ENCODE results near the gene OLFM1. TPM values are rescaled to one million over a fixed set of nuclear protein-coding genes. Genes with fewer than 3 reads are reported as not detected.

The OLFM1 gene
- total and polyA plus RNA-seq, 2 donors = 21.8 to 45.7 TPM

- Histone ChIP-seq H3K36me3 (ENCODE audit: insufficient read depth) (no peaks in the 10 kb centered on the region), H3K4me1 (ENCODE audit: insufficient read depth) (no peaks in the 10 kb centered on the region), H3K27ac (ENCODE audit: low read depth) (no peak overlapping the region), H3K4me3 (ENCODE audit: low read depth, low read length) (no peak overlapping the region)
- WGBS = 61% methylated on average over 9 of the region's 9 CpGs
- DNase-seq (ENCODE audit: extremely low spot score) = no peak
Observed at GRCh38 chr9:135095470-135096407, 8.3 kb downstream of the OLFM1 start.

- Histone ChIP-seq H3K4me1 (ENCODE audit: insufficient read depth) (no peaks in the 10 kb centered on the region), H3K27ac (ENCODE audit: low read depth) (no peak overlapping the region), H3K4me3 (ENCODE audit: low read depth, low read length) (no peak overlapping the region), H3K36me3 (ENCODE audit: insufficient read depth) (no peaks in the 10 kb centered on the region)
- DNase-seq (ENCODE audit: extremely low spot score) = no peak
- WGBS = 88% methylated on average over 9 of the region's 9 CpGs
Observed at GRCh38 chr9:135096408-135096895, 9.0 kb downstream of the OLFM1 start.

GRCh38 chr9:135098400-135099105 lies 11.1 kb downstream of the OLFM1 start:
- no peaks in the 10 kb centered on the region for H3K4me1 ChIP-seq (ENCODE audit: insufficient read depth)
- 47% methylated on average over 22 of the region's 22 CpGs for WGBS
- H3K36me3 ChIP-seq (ENCODE audit: insufficient read depth) = no peaks in the 10 kb centered on the region
- DNase-seq (ENCODE audit: extremely low spot score) = no peak
- no peak overlapping the region for H3K4me3 ChIP-seq (ENCODE audit: low read depth, low read length)
- no peak overlapping the region for H3K27ac ChIP-seq (ENCODE audit: low read depth)

- no peak overlapping the region for H3K27ac ChIP-seq (ENCODE audit: low read depth)
- no peaks in the 10 kb centered on the region for H3K4me1 ChIP-seq (ENCODE audit: insufficient read depth)
- WGBS = 89% methylated on average over 5 of the region's 5 CpGs
- no peak overlapping the region for H3K4me3 ChIP-seq (ENCODE audit: low read depth, low read length)
- DNase-seq (ENCODE audit: extremely low spot score) = no peak
- no peaks in the 10 kb centered on the region for H3K36me3 ChIP-seq (ENCODE audit: insufficient read depth)
Observed at GRCh38 chr9:135099574-135099973, 12.1 kb downstream of the OLFM1 start.

- no peak overlapping the region for H3K27ac ChIP-seq (ENCODE audit: low read depth)
- H3K4me3 ChIP-seq (ENCODE audit: low read depth, low read length) = no peak overlapping the region
- no peak for DNase-seq (ENCODE audit: extremely low spot score)
- no peaks in the 10 kb centered on the region for H3K36me3 ChIP-seq (ENCODE audit: insufficient read depth)
- H3K4me1 ChIP-seq (ENCODE audit: insufficient read depth) = no peaks in the 10 kb centered on the region
- WGBS = 53% methylated on average over 10 of the region's 10 CpGs
Observed at GRCh38 chr9:135100241-135100681, 12.8 kb downstream of the OLFM1 start.

- H3K27ac ChIP-seq (ENCODE audit: low read depth) = no peak overlapping the region
- no peaks in the 10 kb centered on the region for H3K4me1 ChIP-seq (ENCODE audit: insufficient read depth)
- H3K4me3 ChIP-seq (ENCODE audit: low read depth, low read length) = no peak overlapping the region
- H3K36me3 ChIP-seq (ENCODE audit: insufficient read depth) = no peaks in the 10 kb centered on the region
- DNase-seq (ENCODE audit: extremely low spot score) = no peak
- WGBS = 82% methylated on average over 10 of the region's 10 CpGs
Observed at GRCh38 chr9:135100725-135101410, 13.4 kb downstream of the OLFM1 start.

GRCh38 chr9:135101486-135101885 lies 14.0 kb downstream of the OLFM1 start:
- WGBS = 87% methylated on average over 11 of the region's 11 CpGs
- DNase-seq (ENCODE audit: extremely low spot score) = no peak
- Histone ChIP-seq H3K36me3 (ENCODE audit: insufficient read depth) (no peaks in the 10 kb centered on the region), H3K27ac (ENCODE audit: low read depth) (no peak overlapping the region), H3K4me3 (ENCODE audit: low read depth, low read length) (no peak overlapping the region), H3K4me1 (ENCODE audit: insufficient read depth) (no peaks in the 10 kb centered on the region)

GRCh38 chr9:135101926-135102325 lies 14.5 kb downstream of the OLFM1 start:
- Histone ChIP-seq H3K4me1 (ENCODE audit: insufficient read depth) (no peaks in the 10 kb centered on the region), H3K27ac (ENCODE audit: low read depth) (no peak overlapping the region), H3K36me3 (ENCODE audit: insufficient read depth) (no peaks in the 10 kb centered on the region), H3K4me3 (ENCODE audit: low read depth, low read length) (no peak overlapping the region)
- DNase-seq (ENCODE audit: extremely low spot score) = no peak
- 85% methylated on average over 8 of the region's 8 CpGs for WGBS

- 90% methylated on average over 12 of the region's 12 CpGs for WGBS
- Histone ChIP-seq H3K27ac (ENCODE audit: low read depth) (no peak overlapping the region), H3K36me3 (ENCODE audit: insufficient read depth) (no peaks in the 10 kb centered on the region), H3K4me3 (ENCODE audit: low read depth, low read length) (no peak overlapping the region), H3K4me1 (ENCODE audit: insufficient read depth) (no peaks in the 10 kb centered on the region)
- DNase-seq (ENCODE audit: extremely low spot score) = no peak
Observed at GRCh38 chr9:135102331-135102730, 14.9 kb downstream of the OLFM1 start.

GRCh38 chr9:135103001-135103446 lies 15.6 kb downstream of the OLFM1 start:
- DNase-seq (ENCODE audit: extremely low spot score) = no peak
- H3K36me3 ChIP-seq (ENCODE audit: insufficient read depth) = no peaks in the 10 kb centered on the region
- WGBS = 54% methylated on average over 9 of the region's 9 CpGs
- no peak overlapping the region for H3K27ac ChIP-seq (ENCODE audit: low read depth)
- H3K4me3 ChIP-seq (ENCODE audit: low read depth, low read length) = no peak overlapping the region
- no peaks in the 10 kb centered on the region for H3K4me1 ChIP-seq (ENCODE audit: insufficient read depth)

GRCh38 chr9:135103931-135104639 lies 16.6 kb downstream of the OLFM1 start:
- Histone ChIP-seq H3K4me3 (ENCODE audit: low read depth, low read length) (no peak overlapping the region), H3K4me1 (ENCODE audit: insufficient read depth) (no peaks in the 10 kb centered on the region), H3K27ac (ENCODE audit: low read depth) (no peak overlapping the region), H3K36me3 (ENCODE audit: insufficient read depth) (no peaks in the 10 kb centered on the region)
- no peak for DNase-seq (ENCODE audit: extremely low spot score)
- 75% methylated on average over 28 of the region's 28 CpGs for WGBS

- Histone ChIP-seq H3K4me1 (ENCODE audit: insufficient read depth) (no peaks in the 10 kb centered on the region), H3K36me3 (ENCODE audit: insufficient read depth) (no peaks in the 10 kb centered on the region), H3K27ac (ENCODE audit: low read depth) (no peak overlapping the region), H3K4me3 (ENCODE audit: low read depth, low read length) (no peak overlapping the region)
- 61% methylated on average over 12 of the region's 12 CpGs for WGBS
- no peak for DNase-seq (ENCODE audit: extremely low spot score)
Observed at GRCh38 chr9:135104761-135105160, 17.3 kb downstream of the OLFM1 start.

GRCh38 chr9:135105211-135105745 lies 17.8 kb downstream of the OLFM1 start:
- WGBS = 65% methylated on average over 31 of the region's 31 CpGs
- no peak overlapping the region for H3K27ac ChIP-seq (ENCODE audit: low read depth)
- H3K36me3 ChIP-seq (ENCODE audit: insufficient read depth) = no peaks in the 10 kb centered on the region

More at GRCh38 chr9:135105211-135105745, 17.8 kb downstream of the OLFM1 start:
- Histone ChIP-seq H3K4me1 (ENCODE audit: insufficient read depth) (no peaks in the 10 kb centered on the region), H3K4me3 (ENCODE audit: low read depth, low read length) (no peak overlapping the region)
- DNase-seq (ENCODE audit: extremely low spot score) = no peak
